CD1c-positive myeloid dendritic cell (primary cell): ENCODE measurements around the gene LIPK.

ENCODE experiments used
- DNase-seq: peaks from one replicate; pipeline ENCODE4 v3.0.0-alpha.2; 2016; ENCODE audit errors: extremely low spot score

Gene LIPK

DNA sequence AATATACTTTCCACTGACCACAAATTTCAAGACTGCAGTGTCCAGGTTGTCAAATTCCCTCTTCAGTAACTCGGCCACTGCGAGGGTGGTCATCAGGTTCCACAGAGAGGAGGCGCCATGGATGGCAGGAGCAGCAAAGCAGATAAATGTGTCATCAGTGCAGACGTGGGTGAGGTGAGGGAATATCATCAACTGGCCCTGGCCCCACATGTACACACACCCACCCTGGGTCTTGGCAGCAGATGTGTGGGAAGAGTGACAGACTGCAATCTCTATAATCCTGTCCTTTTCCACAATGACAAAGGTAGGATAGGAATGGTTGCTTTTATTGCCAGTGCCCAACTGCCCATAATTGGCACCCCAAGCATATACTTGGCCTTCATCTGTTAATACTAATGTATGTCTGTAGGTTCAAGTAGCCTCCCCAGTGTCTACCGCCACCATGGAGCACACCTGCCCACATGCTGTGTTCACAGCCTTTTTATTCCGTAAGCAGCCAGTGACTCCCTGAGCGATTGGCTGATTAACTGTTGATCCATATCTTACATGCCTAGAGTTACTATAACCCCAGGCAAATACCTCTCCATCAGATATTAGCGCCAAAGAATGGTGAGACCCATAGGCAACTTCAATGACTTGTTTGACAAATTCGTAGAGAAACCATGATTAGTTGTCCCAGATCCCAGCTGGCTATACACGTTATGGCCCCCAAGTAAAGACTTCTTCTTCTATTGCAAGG is 80.2 kb downstream of the LIPK start:
- no peak for DNase-seq

DNA sequence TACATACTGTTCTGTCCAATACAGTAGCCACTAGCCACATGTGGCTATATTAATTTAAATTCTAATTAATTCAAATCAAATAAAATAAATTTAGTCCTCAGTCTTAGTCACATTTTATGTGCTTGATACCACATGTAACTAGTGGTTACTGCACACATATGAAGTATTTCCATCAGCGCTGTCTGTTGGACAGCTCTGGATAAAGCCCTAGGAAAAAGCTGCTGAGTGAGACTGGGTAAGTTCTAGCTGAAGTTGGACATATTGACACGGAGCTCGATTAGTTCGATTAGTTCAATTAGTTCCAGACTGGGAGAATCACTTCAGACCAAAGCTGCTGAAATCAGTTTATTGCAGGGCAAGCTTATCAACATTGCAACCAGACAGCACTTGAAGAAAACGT is 81.4 kb downstream of the LIPK start:
- no peak for DNase-seq

DNA sequence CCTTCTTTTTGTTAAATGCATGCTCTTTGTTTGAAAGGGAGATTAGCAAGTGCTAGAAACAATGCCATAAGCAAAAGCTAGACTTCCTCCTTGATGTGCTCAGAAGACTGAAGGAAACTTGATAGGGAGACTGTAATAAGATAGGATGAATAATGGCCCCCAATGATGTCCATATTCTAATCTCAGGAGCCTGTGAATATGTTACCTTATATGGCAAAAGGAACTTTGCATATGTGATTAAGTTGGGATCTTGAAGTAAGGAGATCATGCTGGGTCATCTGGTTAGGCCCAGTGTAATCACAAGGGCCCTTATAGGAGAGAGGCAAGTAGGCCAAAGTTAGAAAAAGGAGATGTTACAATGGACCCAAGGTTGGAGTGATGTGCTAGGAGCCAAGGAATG is 82.9 kb downstream of the LIPK start:
- no peak for DNase-seq

DNA sequence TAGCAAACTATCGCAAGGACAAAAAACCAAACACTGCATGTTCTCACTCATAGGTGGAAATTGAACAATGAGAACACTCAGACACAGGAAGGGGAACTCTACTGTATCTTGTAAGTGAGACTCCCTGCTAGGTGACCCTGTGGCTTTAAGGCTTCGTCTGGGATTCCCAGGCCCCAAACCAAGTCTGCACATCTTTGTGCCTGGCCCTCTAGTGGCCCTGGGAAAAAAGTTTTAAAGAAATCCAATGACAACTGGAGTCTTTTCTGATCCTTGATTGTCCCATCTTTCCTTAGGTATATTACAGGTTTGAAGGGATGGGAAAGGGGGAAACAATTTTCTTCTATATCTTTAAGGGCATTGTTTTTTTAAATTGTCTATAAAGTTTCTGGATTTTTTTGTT is 85.9 kb downstream of the LIPK start:
- peak; percentile 5 for DNase-seq

DNA sequence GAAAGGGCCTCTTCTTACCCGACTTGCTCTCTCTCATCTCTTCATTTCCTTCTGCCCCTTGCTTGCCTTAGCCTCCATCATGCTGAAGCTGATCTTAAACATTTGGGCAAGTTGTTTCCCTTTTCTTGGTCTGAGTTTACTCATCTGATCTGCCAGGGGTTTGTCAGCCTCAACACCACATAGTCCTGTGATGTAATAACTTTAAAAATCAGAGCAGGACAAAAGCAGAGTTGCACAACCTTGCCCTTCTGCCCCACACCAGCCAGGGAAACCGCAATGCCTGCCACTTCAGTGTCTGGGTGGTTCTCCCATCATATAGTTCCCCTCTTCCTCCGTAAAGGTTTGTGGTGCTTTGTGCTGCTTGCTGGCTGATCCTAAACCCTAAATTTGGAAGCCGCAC is 86.6 kb downstream of the LIPK start:
- peak; percentile 86 for DNase-seq

DNA sequence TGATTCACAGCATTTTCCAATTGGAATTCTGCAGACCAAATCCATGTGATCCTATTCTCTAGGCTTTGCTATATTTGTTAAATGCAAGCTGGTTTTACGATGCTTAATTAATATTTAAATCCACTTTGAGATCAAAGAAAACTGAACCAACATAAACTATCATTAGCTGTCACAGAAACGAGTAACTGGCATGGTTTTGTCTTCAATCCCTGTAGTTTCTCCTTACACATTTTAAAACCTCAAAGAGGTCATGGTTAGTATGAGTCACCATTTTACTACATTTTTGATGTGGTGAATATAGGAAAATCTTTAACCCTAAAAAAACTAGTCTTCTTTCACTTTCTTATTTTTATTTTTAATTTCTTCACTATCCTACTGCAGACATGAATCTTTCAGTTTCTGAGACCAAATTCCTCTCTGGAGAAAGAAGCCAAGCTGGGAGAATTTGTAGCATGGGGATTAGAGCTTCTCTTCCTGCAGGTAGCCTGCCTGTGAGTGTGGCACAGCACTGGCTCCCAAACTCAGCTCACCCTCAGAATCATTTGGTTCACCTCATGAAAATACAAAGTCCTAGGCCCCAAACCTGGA is 87.8 kb downstream of the LIPK start:
- peak; percentile 22 for DNase-seq

DNA sequence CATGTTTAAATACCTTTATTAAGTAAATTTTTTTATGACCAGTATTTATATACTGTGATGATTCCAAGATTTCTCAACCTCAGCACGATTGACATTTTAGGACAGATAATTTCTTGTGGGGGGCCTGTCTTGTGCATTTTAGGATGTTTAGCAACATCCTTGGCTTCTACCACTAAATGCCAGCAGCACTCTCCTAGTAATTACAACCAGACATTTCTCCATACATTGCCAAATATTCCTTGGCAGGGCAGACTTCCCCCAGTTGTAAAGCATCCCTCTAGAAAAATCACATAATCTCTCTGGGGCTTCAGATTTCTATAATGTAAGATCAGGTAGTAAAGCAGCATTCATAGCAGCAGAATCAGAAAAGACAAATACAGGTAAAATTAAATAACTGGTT is 88.7 kb downstream of the LIPK start:
- no peak for DNase-seq

DNA sequence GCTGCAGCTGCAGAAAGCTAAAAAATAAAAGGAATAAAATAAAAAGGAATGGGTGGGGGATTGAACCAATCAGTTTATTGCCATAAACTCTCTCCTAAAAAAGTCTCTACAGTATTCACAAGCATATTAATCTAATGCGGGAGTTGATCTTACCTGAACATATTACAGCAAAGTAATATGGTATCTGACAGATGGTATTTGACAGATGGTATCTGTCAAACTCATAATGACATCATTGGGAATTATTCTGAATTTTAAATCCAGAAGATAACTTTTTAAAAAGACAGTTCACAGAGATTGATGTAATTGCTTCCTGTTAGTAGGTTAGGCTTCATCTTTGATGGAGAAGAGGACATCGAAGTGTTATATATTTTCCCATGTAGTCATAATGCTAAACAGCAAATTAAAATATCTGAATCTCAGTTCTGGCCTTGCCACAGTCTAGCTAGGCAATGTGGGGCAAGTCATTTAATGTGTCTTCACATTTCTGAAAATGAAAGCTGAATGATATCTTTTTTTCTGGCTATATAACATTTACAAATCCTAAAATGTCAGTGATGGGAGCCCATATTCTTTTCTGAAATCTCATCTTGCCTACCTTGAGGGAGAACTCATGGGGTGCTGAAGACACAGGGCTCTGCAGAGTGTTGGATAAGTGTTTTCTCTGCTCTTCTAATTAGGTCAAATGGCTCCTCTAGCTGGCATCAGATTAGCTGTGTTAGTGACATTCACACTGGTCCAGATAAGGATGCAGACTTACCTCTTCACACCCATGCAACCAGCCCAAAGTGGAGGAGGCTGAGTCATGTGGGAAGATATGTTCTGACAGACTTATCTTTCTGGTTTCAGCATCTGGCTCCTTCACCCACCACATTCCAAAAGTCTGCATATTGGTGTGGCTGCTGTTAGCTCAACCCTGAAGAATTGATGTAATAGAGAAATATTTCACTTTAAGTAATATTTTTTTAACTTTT is 94.4 kb downstream of the LIPK start:
- DNase-seq, result no peak
